ENCODE results near the gene GNAQ. TPM values are rescaled to one million over a fixed set of nuclear protein-coding genes. Genes with fewer than 3 reads are reported as not detected.

Gene GNAQ
- total and polyA plus RNA-seq, 2 experiments from 2014 or later = 21.1 to 43.1 TPM

DNA sequence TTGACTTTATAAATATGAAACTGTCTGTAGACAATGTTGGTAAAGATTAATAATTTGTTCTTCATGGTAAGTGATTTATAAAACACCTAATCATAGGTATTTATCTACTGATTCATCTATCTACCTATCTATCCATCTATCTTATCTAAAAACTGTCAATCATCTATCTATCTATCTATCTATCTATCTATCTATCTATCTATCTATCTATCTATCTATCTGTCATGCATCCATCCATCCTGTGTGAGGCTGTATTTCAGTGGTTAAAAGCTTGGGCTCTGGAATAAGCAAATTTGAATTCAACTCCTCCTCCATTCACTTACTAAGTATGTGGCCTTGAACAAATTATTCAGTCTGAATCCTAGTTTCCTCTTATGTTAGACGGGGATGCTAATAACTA, 221.6 kb downstream of the GNAQ start:
- Mint-ChIP-seq H3K27me3 (ENCODE audit: insufficient read depth, low read depth, poor library complexity) (peaks cover 2% of the 10 kb centered on the region), H3K27ac (no peak overlapping the region), H3K36me3 (ENCODE audit: low read depth) (no peaks in the 10 kb centered on the region), H3K4me1 (no peaks in the 10 kb centered on the region), H3K4me3 (no peak overlapping the region), H3K9me3 (no peaks in the 10 kb centered on the region)
- Histone ChIP-seq H3K27ac (ENCODE audit: low read depth) (no peak overlapping the region), H3K27me3 (ENCODE audit: insufficient read depth) (no peaks in the 10 kb centered on the region), H3K79me2 (replicated peaks; ENCODE audit: insufficient read depth) (no peaks in the 10 kb centered on the region), H3K4me2 (no peak overlapping the region), H3K36me3 (ENCODE audit: insufficient read depth) (no peaks in the 10 kb centered on the region), H3K4me1 (ENCODE audit: insufficient read depth) (no peaks in the 10 kb centered on the region), H3F3A (replicated peaks; ENCODE audit: low read depth) (no peaks in the 10 kb centered on the region), H2AFZ (no peak overlapping the region), H4K20me1 (replicated peaks; ENCODE audit: insufficient read depth) (no peaks in the 10 kb centered on the region), H3K4me3 (no peak overlapping the region), H3K9me2 (ENCODE audit: insufficient read depth) (no peaks in the 10 kb centered on the region)
- no peak for DNase-seq (ENCODE audit: low spot score)
- TF ChIP-seq EZH2 (IDR thresholded peaks at IDR 0.05; ENCODE audit: low read depth, unreplicated experiment) (no peak), CREB1 (CRISPR knock-in tag; IDR thresholded peaks at IDR 0.05; ENCODE audit: low read depth) (no peak), ZNF114 (CRISPR knock-in tag; IDR thresholded peaks at IDR 0.05) (no peak), STAT1 (IDR thresholded peaks at IDR 0.05; ENCODE audit: unreplicated experiment) (no peak)
- TF ChIP-seq, protein P1, sequence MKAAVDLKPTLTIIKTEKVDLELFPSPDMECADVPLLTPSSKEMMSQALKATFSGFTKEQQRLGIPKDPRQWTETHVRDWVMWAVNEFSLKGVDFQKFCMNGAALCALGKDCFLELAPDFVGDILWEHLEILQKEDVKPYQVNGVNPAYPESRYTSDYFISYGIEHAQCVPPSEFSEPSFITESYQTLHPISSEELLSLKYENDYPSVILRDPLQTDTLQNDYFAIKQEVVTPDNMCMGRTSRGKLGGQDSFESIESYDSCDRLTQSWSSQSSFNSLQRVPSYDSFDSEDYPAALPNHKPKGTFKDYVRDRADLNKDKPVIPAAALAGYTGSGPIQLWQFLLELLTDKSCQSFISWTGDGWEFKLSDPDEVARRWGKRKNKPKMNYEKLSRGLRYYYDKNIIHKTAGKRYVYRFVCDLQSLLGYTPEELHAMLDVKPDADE (IDR thresholded peaks at IDR 0.05) = no peak
- TF ChIP-seq, protein P2, sequence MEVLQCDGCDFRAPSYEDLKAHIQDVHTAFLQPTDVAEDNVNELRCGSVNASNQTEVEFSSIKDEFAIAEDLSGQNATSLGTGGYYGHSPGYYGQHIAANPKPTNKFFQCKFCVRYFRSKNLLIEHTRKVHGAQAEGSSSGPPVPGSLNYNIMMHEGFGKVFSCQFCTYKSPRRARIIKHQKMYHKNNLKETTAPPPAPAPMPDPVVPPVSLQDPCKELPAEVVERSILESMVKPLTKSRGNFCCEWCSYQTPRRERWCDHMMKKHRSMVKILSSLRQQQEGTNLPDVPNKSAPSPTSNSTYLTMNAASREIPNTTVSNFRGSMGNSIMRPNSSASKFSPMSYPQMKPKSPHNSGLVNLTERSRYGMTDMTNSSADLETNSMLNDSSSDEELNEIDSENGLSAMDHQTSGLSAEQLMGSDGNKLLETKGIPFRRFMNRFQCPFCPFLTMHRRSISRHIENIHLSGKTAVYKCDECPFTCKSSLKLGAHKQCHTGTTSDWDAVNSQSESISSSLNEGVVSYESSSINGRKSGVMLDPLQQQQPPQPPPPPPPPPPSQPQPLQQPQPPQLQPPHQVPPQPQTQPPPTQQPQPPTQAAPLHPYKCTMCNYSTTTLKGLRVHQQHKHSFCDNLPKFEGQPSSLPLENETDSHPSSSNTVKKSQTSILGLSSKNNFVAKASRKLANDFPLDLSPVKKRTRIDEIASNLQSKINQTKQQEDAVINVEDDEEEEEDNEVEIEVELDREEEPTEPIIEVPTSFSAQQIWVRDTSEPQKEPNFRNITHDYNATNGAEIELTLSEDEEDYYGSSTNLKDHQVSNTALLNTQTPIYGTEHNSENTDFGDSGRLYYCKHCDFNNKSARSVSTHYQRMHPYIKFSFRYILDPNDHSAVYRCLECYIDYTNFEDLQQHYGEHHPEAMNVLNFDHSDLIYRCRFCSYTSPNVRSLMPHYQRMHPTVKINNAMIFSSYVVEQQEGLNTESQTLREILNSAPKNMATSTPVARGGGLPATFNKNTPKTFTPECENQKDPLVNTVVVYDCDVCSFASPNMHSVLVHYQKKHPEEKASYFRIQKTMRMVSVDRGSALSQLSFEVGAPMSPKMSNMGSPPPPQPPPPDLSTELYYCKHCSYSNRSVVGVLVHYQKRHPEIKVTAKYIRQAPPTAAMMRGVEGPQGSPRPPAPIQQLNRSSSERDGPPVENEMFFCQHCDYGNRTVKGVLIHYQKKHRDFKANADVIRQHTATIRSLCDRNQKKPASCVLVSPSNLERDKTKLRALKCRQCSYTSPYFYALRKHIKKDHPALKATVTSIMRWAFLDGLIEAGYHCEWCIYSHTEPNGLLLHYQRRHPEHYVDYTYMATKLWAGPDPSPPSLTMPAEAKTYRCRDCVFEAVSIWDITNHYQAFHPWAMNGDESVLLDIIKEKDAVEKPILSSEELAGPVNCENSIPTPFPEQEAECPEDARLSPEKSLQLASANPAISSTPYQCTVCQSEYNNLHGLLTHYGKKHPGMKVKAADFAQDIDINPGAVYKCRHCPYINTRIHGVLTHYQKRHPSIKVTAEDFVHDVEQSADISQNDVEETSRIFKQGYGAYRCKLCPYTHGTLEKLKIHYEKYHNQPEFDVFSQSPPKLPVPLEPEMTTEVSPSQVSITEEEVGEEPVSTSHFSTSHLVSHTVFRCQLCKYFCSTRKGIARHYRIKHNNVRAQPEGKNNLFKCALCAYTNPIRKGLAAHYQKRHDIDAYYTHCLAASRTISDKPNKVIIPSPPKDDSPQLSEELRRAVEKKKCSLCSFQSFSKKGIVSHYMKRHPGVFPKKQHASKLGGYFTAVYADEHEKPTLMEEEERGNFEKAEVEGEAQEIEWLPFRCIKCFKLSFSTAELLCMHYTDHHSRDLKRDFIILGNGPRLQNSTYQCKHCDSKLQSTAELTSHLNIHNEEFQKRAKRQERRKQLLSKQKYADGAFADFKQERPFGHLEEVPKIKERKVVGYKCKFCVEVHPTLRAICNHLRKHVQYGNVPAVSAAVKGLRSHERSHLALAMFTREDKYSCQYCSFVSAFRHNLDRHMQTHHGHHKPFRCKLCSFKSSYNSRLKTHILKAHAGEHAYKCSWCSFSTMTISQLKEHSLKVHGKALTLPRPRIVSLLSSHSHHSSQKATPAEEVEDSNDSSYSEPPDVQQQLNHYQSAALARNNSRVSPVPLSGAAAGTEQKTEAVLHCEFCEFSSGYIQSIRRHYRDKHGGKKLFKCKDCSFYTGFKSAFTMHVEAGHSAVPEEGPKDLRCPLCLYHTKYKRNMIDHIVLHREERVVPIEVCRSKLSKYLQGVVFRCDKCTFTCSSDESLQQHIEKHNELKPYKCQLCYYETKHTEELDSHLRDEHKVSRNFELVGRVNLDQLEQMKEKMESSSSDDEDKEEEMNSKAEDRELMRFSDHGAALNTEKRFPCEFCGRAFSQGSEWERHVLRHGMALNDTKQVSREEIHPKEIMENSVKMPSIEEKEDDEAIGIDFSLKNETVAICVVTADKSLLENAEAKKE (CRISPR knock-in tag; IDR thresholded peaks at IDR 0.05) = no peak
- ATAC-seq = no peak
